GM23338 (cell line): ENCODE data around the gene DRG2. TPM values are rescaled to one million over a fixed set of nuclear protein-coding genes. Genes with fewer than 3 reads are reported as not detected.

ENCODE experiments used
- ATAC-seq: fragments of 200-7000 bp; cut with Tn5 transposase; 3 replicates; pipeline ENCODE4 v1.9.1; 2020
- DNase-seq: peaks from one replicate; pipeline ENCODE4 v3.0.0-alpha.2; 2015; ENCODE audit warnings: low spot score
- H2AFZ ChIP-seq: fragments of 200-600 bp; sonication (generic); 2 replicates; pipeline ENCODE4 v1.8.0; 2016; ENCODE audit warnings: antibody characterized with exemption, mild to moderate bottlenecking, moderate library complexity
- H3F3A ChIP-seq: fragments of 200-600 bp; sonication (generic); replicated peaks from 2 replicates; pipeline ENCODE4 v1.8.0; 2017; ENCODE audit warnings: antibody characterized with exemption, mixed run types, low read depth
- H3K27ac ChIP-seq: fragments of 200-600 bp; sonication (generic); 2 replicates; pipeline ENCODE4 v1.6.1; 2016; ENCODE audit warnings: low read depth
- H3K27me3 ChIP-seq: fragments of 200-600 bp; sonication (generic); 2 replicates; pipeline ENCODE4 v1.8.0; 2016; ENCODE audit warnings: mild to moderate bottlenecking, mixed run types, moderate library complexity; ENCODE audit not compliant: insufficient read depth
- H3K36me3 ChIP-seq: fragments of 200-600 bp; sonication (generic); 2 replicates; pipeline ENCODE4 v1.8.0; 2016; ENCODE audit warnings: mild to moderate bottlenecking; ENCODE audit not compliant: insufficient read depth
- H3K4me1 ChIP-seq: fragments of 200-600 bp; sonication (generic); 2 replicates; pipeline ENCODE4 v1.8.0; 2016; ENCODE audit warnings: mild to moderate bottlenecking, moderate library complexity; ENCODE audit not compliant: insufficient read depth
- H3K4me2 ChIP-seq: fragments of 200-600 bp; sonication (generic); 2 replicates; pipeline ENCODE4 v1.7.1; 2017; ENCODE audit warnings: mixed run types
- H3K4me3 ChIP-seq: fragments of 200-600 bp; sonication (generic); 2 replicates; pipeline ENCODE4 v1.6.1; 2016; ENCODE audit warnings: mixed run types
- H3K79me2 ChIP-seq: fragments of 200-600 bp; sonication (generic); replicated peaks from 2 replicates; pipeline ENCODE4 v1.8.0; 2017; ENCODE audit warnings: mild to moderate bottlenecking; ENCODE audit not compliant: insufficient read depth
- H3K9me2 ChIP-seq: fragments of 200-600 bp; sonication (generic); 2 replicates; pipeline ENCODE4 v1.8.0; 2017; ENCODE audit not compliant: insufficient read depth
- H4K20me1 ChIP-seq: fragments of 200-600 bp; sonication (generic); replicated peaks from 2 replicates; pipeline ENCODE4 v1.8.0; 2017; ENCODE audit warnings: mild to moderate bottlenecking; ENCODE audit not compliant: insufficient read depth
- H3K27ac Mint-ChIP-seq: 2 replicates; pipeline ENCODE4 v1.8.0; 2020; ENCODE audit warnings: inconsistent platforms, mild to moderate bottlenecking, moderate library complexity, mixed read lengths
- H3K27me3 Mint-ChIP-seq: 3 replicates; pipeline ENCODE4 v1.8.0; 2022; ENCODE audit warnings: low read depth, mild to moderate bottlenecking, moderate library complexity, mixed read lengths, inconsistent platforms; ENCODE audit not compliant: insufficient read depth, poor library complexity
- H3K36me3 Mint-ChIP-seq: 3 replicates; pipeline ENCODE4 v1.8.0; 2021; ENCODE audit warnings: low read depth, mild to moderate bottlenecking, inconsistent platforms, moderate library complexity, mixed read lengths
- H3K4me1 Mint-ChIP-seq: 3 replicates; pipeline ENCODE4 v1.8.0; 2020; ENCODE audit warnings: mild to moderate bottlenecking, inconsistent platforms, mixed read lengths
- H3K4me3 Mint-ChIP-seq: 3 replicates; pipeline ENCODE4 v1.8.0; 2021; ENCODE audit warnings: moderate library complexity, mild to moderate bottlenecking, inconsistent platforms, mixed read lengths
- H3K9me3 Mint-ChIP-seq: 3 replicates; pipeline ENCODE4 v1.8.0; 2020; ENCODE audit warnings: moderate library complexity, mild to moderate bottlenecking, inconsistent platforms, mixed read lengths
- CREB1 ChIP-seq: fragments of 250-450 bp; sonication (Bioruptor Pico); IDR thresholded peaks from 2 replicates; pipeline ENCODE4 v1.5.0; 2020; ENCODE audit warnings: low read depth, mild to moderate bottlenecking, moderate library complexity
- EZH2 ChIP-seq: fragments of 200-600 bp; sonication (generic); IDR thresholded peaks from one replicate; pipeline ENCODE4 v1.8.0; 2017; ENCODE audit warnings: antibody characterized with exemption, mild to moderate bottlenecking, low read depth; ENCODE audit not compliant: unreplicated experiment
- EZH2phosphoT487 ChIP-seq: fragments of 200-600 bp; sonication (generic); IDR thresholded peaks from one replicate; pipeline ENCODE4 v1.8.1; 2018; ENCODE audit warnings: antibody characterized with exemption; ENCODE audit not compliant: unreplicated experiment
- POLR2AphosphoS5 ChIP-seq: IDR thresholded peaks from 2 replicates; pipeline ENCODE4 v1.6.1; 2016; ENCODE audit warnings: antibody characterized with exemption, low read depth
- STAT1 ChIP-seq: IDR thresholded peaks from one replicate; pipeline ENCODE4 v1.6.1; 2016; ENCODE audit warnings: antibody characterized with exemption; ENCODE audit not compliant: unreplicated experiment
- ZNF114 ChIP-seq: fragments of 250-450 bp; sonication (Bioruptor Pico); IDR thresholded peaks from 2 replicates; pipeline ENCODE4 v1.5.0; 2020; ENCODE audit warnings: mild to moderate bottlenecking, moderate library complexity
- polyA plus RNA-seq: library from polyadenylated mRNA; unstranded; fragments of >200 nt; fragmentation: Nextera tagmentation; extraction: Ambion mirVana; gene quantifications from 2 replicates; pipeline ENCODE4 v1.2.1, GENCODE V29; 2016
- total RNA-seq: library from RNA; depleted of rRNA; stranded (reverse); fragments of >200 nt; shearing (Covaris generic); gene quantifications from 2 replicates; pipeline ENCODE4 v1.2.3, GENCODE V29; 2014
- TF ChIP-seq, protein P1 (sequence below): fragments of 250-450 bp; sonication (Bioruptor Pico); IDR thresholded peaks from 2 replicates; pipeline ENCODE4 v1.5.0; 2020; ENCODE audit warnings: mild to moderate bottlenecking, moderate library complexity
- TF ChIP-seq, protein P2 (sequence below): IDR thresholded peaks from one replicate; pipeline ENCODE4 v1.6.1; 2018; ENCODE audit warnings: antibody characterized with exemption; ENCODE audit not compliant: unreplicated experiment
- TF ChIP-seq, protein P3 (sequence below), 2 experiments: fragments of 200-600 bp in 1 of 2; sonication (generic) in 1 of 2; conservative IDR thresholded peaks; 2 replicates each; pipeline versions ENCODE4 v1.5.1 to v1.6.1; 2016 to 2017; ENCODE audit warnings: antibody characterized with exemption in 2 of 2, low read depth in 2 of 2, mild to moderate bottlenecking in 2 of 2, moderate library complexity in 1 of 2
- TF ChIP-seq, protein P4 (sequence below): IDR thresholded peaks from 2 replicates; pipeline ENCODE4 v1.6.1; 2016; ENCODE audit warnings: antibody characterized with exemption

The DRG2 gene
- total and polyA plus RNA-seq, 2 experiments from 2014 or later = 36.2 to 48.0 TPM

DNA sequence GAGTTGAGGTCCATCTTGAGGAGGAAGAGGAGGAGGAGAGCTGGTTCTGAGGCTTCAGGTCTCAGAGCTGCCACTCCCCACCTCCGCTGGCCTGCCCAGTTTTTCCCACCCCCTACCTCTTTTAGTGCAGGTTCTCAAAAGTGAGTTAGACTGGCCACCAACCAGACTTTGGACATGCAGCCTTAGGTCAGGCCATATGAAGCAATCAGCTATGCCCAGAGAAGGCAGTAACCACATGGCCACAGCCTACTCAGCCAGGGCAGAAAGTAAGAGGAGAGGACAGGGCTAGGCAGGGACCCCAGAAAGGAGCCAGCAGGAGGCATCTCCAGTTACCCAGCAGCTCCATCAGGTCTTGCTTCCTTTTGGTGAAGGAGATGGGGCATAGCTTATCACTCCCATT lies 29.8 kb downstream of the DRG2 start:
- Histone ChIP-seq H3K4me1 (no peaks in the 10 kb centered on the region), H3F3A (no peaks in the 10 kb centered on the region), H3K4me2 (no peak overlapping the region), H3K27me3 (no peaks in the 10 kb centered on the region), H3K9me2 (no peaks in the 10 kb centered on the region), H3K79me2 (no peaks in the 10 kb centered on the region), H2AFZ (no peak overlapping the region), H3K27ac (no peak overlapping the region), H3K36me3 (no peaks in the 10 kb centered on the region), H4K20me1 (no peaks in the 10 kb centered on the region), H3K4me3 (no peak overlapping the region)
- Mint-ChIP-seq H3K27ac (no peak overlapping the region), H3K9me3 (peaks cover 10% of the 10 kb centered on the region; the same call in 2 of the 3 replicates), H3K36me3 (no peaks in the 10 kb centered on the region), H3K4me3 (no peak overlapping the region), H3K4me1 (no peaks in the 10 kb centered on the region; the same call in 2 of the 3 replicates), H3K27me3 (peaks cover 1% of the 10 kb centered on the region)
- ATAC-seq (no peak), DNase-seq (no peak)
- TF ChIP-seq, protein P1, sequence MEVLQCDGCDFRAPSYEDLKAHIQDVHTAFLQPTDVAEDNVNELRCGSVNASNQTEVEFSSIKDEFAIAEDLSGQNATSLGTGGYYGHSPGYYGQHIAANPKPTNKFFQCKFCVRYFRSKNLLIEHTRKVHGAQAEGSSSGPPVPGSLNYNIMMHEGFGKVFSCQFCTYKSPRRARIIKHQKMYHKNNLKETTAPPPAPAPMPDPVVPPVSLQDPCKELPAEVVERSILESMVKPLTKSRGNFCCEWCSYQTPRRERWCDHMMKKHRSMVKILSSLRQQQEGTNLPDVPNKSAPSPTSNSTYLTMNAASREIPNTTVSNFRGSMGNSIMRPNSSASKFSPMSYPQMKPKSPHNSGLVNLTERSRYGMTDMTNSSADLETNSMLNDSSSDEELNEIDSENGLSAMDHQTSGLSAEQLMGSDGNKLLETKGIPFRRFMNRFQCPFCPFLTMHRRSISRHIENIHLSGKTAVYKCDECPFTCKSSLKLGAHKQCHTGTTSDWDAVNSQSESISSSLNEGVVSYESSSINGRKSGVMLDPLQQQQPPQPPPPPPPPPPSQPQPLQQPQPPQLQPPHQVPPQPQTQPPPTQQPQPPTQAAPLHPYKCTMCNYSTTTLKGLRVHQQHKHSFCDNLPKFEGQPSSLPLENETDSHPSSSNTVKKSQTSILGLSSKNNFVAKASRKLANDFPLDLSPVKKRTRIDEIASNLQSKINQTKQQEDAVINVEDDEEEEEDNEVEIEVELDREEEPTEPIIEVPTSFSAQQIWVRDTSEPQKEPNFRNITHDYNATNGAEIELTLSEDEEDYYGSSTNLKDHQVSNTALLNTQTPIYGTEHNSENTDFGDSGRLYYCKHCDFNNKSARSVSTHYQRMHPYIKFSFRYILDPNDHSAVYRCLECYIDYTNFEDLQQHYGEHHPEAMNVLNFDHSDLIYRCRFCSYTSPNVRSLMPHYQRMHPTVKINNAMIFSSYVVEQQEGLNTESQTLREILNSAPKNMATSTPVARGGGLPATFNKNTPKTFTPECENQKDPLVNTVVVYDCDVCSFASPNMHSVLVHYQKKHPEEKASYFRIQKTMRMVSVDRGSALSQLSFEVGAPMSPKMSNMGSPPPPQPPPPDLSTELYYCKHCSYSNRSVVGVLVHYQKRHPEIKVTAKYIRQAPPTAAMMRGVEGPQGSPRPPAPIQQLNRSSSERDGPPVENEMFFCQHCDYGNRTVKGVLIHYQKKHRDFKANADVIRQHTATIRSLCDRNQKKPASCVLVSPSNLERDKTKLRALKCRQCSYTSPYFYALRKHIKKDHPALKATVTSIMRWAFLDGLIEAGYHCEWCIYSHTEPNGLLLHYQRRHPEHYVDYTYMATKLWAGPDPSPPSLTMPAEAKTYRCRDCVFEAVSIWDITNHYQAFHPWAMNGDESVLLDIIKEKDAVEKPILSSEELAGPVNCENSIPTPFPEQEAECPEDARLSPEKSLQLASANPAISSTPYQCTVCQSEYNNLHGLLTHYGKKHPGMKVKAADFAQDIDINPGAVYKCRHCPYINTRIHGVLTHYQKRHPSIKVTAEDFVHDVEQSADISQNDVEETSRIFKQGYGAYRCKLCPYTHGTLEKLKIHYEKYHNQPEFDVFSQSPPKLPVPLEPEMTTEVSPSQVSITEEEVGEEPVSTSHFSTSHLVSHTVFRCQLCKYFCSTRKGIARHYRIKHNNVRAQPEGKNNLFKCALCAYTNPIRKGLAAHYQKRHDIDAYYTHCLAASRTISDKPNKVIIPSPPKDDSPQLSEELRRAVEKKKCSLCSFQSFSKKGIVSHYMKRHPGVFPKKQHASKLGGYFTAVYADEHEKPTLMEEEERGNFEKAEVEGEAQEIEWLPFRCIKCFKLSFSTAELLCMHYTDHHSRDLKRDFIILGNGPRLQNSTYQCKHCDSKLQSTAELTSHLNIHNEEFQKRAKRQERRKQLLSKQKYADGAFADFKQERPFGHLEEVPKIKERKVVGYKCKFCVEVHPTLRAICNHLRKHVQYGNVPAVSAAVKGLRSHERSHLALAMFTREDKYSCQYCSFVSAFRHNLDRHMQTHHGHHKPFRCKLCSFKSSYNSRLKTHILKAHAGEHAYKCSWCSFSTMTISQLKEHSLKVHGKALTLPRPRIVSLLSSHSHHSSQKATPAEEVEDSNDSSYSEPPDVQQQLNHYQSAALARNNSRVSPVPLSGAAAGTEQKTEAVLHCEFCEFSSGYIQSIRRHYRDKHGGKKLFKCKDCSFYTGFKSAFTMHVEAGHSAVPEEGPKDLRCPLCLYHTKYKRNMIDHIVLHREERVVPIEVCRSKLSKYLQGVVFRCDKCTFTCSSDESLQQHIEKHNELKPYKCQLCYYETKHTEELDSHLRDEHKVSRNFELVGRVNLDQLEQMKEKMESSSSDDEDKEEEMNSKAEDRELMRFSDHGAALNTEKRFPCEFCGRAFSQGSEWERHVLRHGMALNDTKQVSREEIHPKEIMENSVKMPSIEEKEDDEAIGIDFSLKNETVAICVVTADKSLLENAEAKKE = no peak
- TF ChIP-seq, protein P2, sequence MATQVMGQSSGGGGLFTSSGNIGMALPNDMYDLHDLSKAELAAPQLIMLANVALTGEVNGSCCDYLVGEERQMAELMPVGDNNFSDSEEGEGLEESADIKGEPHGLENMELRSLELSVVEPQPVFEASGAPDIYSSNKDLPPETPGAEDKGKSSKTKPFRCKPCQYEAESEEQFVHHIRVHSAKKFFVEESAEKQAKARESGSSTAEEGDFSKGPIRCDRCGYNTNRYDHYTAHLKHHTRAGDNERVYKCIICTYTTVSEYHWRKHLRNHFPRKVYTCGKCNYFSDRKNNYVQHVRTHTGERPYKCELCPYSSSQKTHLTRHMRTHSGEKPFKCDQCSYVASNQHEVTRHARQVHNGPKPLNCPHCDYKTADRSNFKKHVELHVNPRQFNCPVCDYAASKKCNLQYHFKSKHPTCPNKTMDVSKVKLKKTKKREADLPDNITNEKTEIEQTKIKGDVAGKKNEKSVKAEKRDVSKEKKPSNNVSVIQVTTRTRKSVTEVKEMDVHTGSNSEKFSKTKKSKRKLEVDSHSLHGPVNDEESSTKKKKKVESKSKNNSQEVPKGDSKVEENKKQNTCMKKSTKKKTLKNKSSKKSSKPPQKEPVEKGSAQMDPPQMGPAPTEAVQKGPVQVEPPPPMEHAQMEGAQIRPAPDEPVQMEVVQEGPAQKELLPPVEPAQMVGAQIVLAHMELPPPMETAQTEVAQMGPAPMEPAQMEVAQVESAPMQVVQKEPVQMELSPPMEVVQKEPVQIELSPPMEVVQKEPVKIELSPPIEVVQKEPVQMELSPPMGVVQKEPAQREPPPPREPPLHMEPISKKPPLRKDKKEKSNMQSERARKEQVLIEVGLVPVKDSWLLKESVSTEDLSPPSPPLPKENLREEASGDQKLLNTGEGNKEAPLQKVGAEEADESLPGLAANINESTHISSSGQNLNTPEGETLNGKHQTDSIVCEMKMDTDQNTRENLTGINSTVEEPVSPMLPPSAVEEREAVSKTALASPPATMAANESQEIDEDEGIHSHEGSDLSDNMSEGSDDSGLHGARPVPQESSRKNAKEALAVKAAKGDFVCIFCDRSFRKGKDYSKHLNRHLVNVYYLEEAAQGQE = no peak
- TF ChIP-seq CREB1 (CRISPR knock-in tag) (no peak), EZH2phosphoT487 (no peak), POLR2AphosphoS5 (no peak), ZNF114 (CRISPR knock-in tag) (no peak), STAT1 (no peak), EZH2 (no peak)
- TF ChIP-seq, protein P3, sequence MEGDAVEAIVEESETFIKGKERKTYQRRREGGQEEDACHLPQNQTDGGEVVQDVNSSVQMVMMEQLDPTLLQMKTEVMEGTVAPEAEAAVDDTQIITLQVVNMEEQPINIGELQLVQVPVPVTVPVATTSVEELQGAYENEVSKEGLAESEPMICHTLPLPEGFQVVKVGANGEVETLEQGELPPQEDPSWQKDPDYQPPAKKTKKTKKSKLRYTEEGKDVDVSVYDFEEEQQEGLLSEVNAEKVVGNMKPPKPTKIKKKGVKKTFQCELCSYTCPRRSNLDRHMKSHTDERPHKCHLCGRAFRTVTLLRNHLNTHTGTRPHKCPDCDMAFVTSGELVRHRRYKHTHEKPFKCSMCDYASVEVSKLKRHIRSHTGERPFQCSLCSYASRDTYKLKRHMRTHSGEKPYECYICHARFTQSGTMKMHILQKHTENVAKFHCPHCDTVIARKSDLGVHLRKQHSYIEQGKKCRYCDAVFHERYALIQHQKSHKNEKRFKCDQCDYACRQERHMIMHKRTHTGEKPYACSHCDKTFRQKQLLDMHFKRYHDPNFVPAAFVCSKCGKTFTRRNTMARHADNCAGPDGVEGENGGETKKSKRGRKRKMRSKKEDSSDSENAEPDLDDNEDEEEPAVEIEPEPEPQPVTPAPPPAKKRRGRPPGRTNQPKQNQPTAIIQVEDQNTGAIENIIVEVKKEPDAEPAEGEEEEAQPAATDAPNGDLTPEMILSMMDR (conservative IDR thresholded peaks at IDR 0.05; ENCODE audit: low read depth in 2 of 2) = no peak
- TF ChIP-seq, protein P4, sequence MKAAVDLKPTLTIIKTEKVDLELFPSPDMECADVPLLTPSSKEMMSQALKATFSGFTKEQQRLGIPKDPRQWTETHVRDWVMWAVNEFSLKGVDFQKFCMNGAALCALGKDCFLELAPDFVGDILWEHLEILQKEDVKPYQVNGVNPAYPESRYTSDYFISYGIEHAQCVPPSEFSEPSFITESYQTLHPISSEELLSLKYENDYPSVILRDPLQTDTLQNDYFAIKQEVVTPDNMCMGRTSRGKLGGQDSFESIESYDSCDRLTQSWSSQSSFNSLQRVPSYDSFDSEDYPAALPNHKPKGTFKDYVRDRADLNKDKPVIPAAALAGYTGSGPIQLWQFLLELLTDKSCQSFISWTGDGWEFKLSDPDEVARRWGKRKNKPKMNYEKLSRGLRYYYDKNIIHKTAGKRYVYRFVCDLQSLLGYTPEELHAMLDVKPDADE = no peak
